K562 (cell line): Measurements from ENCODE around the gene RSPH6A. TPM values are rescaled to one million over a fixed set of nuclear protein-coding genes. Genes with fewer than 3 reads are reported as not detected.

Experiments
- CBFB ChIP-seq: sonication (generic); formaldehyde crosslinking; IDR thresholded peaks from 2 replicates; pipeline ENCODE4 v1.4.0; 2020; ENCODE audit warnings: mild to moderate bottlenecking, missing genetic modification reagents
- CREB1 ChIP-seq, 2 experiments: sonication (generic) in 1 of 2; formaldehyde crosslinking in 1 of 2; IDR thresholded peaks; 2 replicates each; pipeline versions ENCODE4 v1.6.1 to v1.8.0; 2012 to 2022; ENCODE audit warnings: inconsistent platforms in 1 of 2, mild to moderate bottlenecking in 1 of 2, missing genetic modification reagents in 1 of 2, moderate library complexity in 1 of 2
- CREBBP ChIP-seq: IDR thresholded peaks from one replicate; pipeline ENCODE4 v1.6.1; 2012; ENCODE audit warnings: low read depth, mild to moderate bottlenecking, control low read depth, inconsistent platforms, low read length
- HMGN3 ChIP-seq: IDR thresholded peaks from 2 replicates; pipeline ENCODE4 v1.6.1; 2011; ENCODE audit warnings: borderline replicate concordance, low read depth, mild to moderate bottlenecking, mixed read lengths, low read length; ENCODE audit not compliant: insufficient read length; ENCODE audit errors: extremely low read depth
- MAZ ChIP-seq, 2 experiments: fragments of 450-650 bp in 1 of 2; sonication (generic) in 1 of 2; formaldehyde crosslinking; IDR thresholded peaks in 1 of 2; conservative IDR thresholded peaks in 1 of 2; 2 replicates each; pipeline versions ENCODE4 v1.4.0 to v1.5.0; 2020; ENCODE audit warnings: mild to moderate bottlenecking in 1 of 2, missing genetic modification reagents in 1 of 2
- MCM5 ChIP-seq: fragments of 450-650 bp; IDR thresholded peaks from 2 replicates; pipeline ENCODE4 v1.6.1; 2016; ENCODE audit warnings: low read depth
- MYC ChIP-seq, 2 experiments: fragments of 250-450 bp in 1 of 2; sonication (Bioruptor Pico) in 1 of 2; IDR thresholded peaks; 2 replicates each; pipeline versions ENCODE4 v1.5.1 to v1.6.1; 2012 to 2021; ENCODE audit warnings: low read depth in 2 of 2, borderline replicate concordance in 1 of 2, improper control_type of control experiment in 1 of 2, low read length in 1 of 2, mild to moderate bottlenecking in 1 of 2, moderate library complexity in 1 of 2
- NFRKB ChIP-seq: fragments of 450-650 bp; IDR thresholded peaks from 2 replicates; pipeline ENCODE4 v1.6.1; 2016; ENCODE audit warnings: low read depth
- NFYB ChIP-seq: IDR thresholded peaks from 2 replicates; pipeline ENCODE4 v1.6.1; 2011; ENCODE audit warnings: mild to moderate bottlenecking, moderate library complexity; ENCODE audit not compliant: insufficient read length; ENCODE audit errors: extremely low read depth
- SAP30 ChIP-seq: fragments of 200-600 bp; sonication (generic); IDR thresholded peaks from 2 replicates; pipeline ENCODE4 v1.6.1; 2012; ENCODE audit warnings: borderline replicate concordance, low read depth, mild to moderate bottlenecking, moderate library complexity, low read length, control low read depth, inconsistent platforms; ENCODE audit not compliant: insufficient read depth, poor library complexity, severe bottlenecking
- SMARCE1 ChIP-seq: fragments of 450-650 bp; IDR thresholded peaks from 2 replicates; pipeline ENCODE4 v1.7.1; 2016; ENCODE audit warnings: mild to moderate bottlenecking
- TCF7L2 ChIP-seq: fragments of 150-350 bp; IDR thresholded peaks from 2 replicates; pipeline ENCODE4 v1.6.1; 2016; ENCODE audit warnings: low read depth, mild to moderate bottlenecking, low read length, moderate library complexity
- UBTF ChIP-seq, 2 experiments: IDR thresholded peaks; 2 replicates each; pipeline ENCODE4 v1.6.1; 2012; ENCODE audit warnings: improper control_type of control experiment in 2 of 2, low read depth in 2 of 2, low read length in 2 of 2, borderline replicate concordance in 1 of 2
- ZNF165 ChIP-seq: fragments of 250-450 bp; sonication (Bioruptor Pico); IDR thresholded peaks from 2 replicates; pipeline ENCODE4 v1.4.0; 2020; ENCODE audit warnings: borderline replicate concordance
- ZNF75A ChIP-seq: fragments of 450-650 bp; formaldehyde crosslinking; IDR thresholded peaks from 2 replicates; pipeline ENCODE4 v1.4.0; 2020; ENCODE audit warnings: mild to moderate bottlenecking
- polyA plus RNA-seq, 8 experiments: library from polyadenylated mRNA; depleted of rRNA in 4 of 8; stranded (reverse) in 5 of 8; unstranded in 3 of 8; fragments of >200 nt; fragmentation: Nextera tagmentation in 2 of 8; fragmentation: Illumina TruSeq in 1 of 8; extraction: Ambion mirVana in 2 of 8; extraction: Trizol in 1 of 8; gene quantifications; 2 replicates each; pipeline versions ENCODE4 v1.2.1 to v1.2.3, GENCODE V29; 2011 to 2014; ENCODE audit warnings: inconsistent platforms in 1 of 8, missing spikeins in 1 of 8
- total RNA-seq, 7 experiments: library from RNA; depleted of rRNA in 6 of 7; stranded (reverse); fragments of >200 nt in 6 of 7; fragmentation: Illumina TruSeq in 2 of 7; extraction: Trizol in 2 of 7; gene quantifications; 2 replicates each; pipeline versions ENCODE4 v1.2.1 to v1.2.3, GENCODE V29; 2011 to 2021; ENCODE audit warnings: low replicate concordance in 1 of 7
- TF ChIP-seq, protein P1 (sequence below): fragments of 150-350 bp; conservative IDR thresholded peaks from 2 replicates; pipeline ENCODE4 v1.6.1; 2014; ENCODE audit warnings: low read length
- TF ChIP-seq, protein P2 (sequence below), 3 experiments: fragments of 200-800 bp in 1 of 3; fragments of 250-450 bp in 1 of 3; fragments of 450-650 bp in 1 of 3; sonication (Bioruptor Pico) in 1 of 3; sonication (Bioruptor generic) in 1 of 3; formaldehyde crosslinking in 1 of 3; IDR thresholded peaks; 2 replicates each; pipeline versions ENCODE4 v1.6.1 to v1.8.0; 2016 to 2022; ENCODE audit warnings: mild to moderate bottlenecking in 2 of 3, missing genetic modification characterization in 2 of 3, missing compliant biosample characterization in 1 of 3, moderate library complexity in 1 of 3

The RSPH6A gene
- total and polyA plus RNA-seq, 9 of the 15 experiments (the other 6 are each of a cell fraction or from before 2014, with no cell fraction given), result 0.03 to 0.15 (median 0.07) TPM; not detected in 5

DNA sequence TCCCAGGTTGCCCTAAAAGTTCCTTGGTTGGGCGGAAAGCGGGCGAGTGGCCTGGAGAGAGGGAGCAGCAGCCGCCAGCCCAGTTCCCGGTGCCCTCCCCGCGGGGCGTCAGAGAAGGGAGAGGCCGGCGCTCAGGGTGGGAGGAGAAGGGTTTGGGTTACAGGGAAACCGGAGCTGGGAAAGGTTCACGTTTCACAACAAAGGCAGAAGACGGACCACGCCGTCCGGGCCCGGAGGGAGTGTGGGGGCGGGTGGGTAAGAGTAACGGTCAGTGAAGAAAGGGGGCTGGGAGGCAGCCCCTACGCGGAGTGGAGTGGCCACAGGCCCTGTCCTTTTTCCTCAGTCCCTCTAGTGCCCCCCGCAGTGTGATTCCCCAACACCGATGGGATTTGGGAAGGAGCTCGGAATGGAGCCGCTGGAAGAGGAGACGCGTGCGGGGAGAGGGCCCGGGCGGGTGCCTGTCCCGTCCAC is 47.7 kb downstream of the RSPH6A start (continued):
- peak; percentile 24 to 76; a peak in 2 of 4 replicates for TF ChIP-seq UBTF (IDR thresholded peaks at IDR 0.05; ENCODE audit: borderline replicate concordance in 1 of 2, low read depth in 2 of 2, low read length in 2 of 2)
- TF ChIP-seq, protein P1, sequence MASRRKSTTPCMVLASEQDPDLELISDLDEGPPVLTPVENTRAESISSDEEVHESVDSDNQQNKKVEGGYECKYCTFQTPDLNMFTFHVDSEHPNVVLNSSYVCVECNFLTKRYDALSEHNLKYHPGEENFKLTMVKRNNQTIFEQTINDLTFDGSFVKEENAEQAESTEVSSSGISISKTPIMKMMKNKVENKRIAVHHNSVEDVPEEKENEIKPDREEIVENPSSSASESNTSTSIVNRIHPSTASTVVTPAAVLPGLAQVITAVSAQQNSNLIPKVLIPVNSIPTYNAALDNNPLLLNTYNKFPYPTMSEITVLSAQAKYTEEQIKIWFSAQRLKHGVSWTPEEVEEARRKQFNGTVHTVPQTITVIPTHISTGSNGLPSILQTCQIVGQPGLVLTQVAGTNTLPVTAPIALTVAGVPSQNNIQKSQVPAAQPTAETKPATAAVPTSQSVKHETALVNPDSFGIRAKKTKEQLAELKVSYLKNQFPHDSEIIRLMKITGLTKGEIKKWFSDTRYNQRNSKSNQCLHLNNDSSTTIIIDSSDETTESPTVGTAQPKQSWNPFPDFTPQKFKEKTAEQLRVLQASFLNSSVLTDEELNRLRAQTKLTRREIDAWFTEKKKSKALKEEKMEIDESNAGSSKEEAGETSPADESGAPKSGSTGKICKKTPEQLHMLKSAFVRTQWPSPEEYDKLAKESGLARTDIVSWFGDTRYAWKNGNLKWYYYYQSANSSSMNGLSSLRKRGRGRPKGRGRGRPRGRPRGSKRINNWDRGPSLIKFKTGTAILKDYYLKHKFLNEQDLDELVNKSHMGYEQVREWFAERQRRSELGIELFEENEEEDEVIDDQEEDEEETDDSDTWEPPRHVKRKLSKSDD, result no peak
- no peak for TF ChIP-seq MCM5
- peak; percentile 75; the same call in 1 of the 2 replicates for TF ChIP-seq MYC (IDR thresholded peaks at IDR 0.05; ENCODE audit: low read depth, low read length)
- TF ChIP-seq MYC (CRISPR knock-in tag; IDR thresholded peaks at IDR 0.05; ENCODE audit: borderline replicate concordance, low read depth), result no peak
- TF ChIP-seq HMGN3, result peak; percentile 34
- no peak for TF ChIP-seq TCF7L2
- TF ChIP-seq, protein P2, sequence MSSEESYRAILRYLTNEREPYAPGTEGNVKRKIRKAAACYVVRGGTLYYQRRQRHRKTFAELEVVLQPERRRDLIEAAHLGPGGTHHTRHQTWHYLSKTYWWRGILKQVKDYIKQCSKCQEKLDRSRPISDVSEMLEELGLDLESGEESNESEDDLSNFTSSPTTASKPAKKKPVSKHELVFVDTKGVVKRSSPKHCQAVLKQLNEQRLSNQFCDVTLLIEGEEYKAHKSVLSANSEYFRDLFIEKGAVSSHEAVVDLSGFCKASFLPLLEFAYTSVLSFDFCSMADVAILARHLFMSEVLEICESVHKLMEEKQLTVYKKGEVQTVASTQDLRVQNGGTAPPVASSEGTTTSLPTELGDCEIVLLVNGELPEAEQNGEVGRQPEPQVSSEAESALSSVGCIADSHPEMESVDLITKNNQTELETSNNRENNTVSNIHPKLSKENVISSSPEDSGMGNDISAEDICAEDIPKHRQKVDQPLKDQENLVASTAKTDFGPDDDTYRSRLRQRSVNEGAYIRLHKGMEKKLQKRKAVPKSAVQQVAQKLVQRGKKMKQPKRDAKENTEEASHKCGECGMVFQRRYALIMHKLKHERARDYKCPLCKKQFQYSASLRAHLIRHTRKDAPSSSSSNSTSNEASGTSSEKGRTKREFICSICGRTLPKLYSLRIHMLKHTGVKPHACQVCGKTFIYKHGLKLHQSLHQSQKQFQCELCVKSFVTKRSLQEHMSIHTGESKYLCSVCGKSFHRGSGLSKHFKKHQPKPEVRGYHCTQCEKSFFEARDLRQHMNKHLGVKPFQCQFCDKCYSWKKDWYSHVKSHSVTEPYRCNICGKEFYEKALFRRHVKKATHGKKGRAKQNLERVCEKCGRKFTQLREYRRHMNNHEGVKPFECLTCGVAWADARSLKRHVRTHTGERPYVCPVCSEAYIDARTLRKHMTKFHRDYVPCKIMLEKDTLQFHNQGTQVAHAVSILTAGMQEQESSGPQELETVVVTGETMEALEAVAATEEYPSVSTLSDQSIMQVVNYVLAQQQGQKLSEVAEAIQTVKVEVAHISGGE (CRISPR knock-in tag; IDR thresholded peaks at IDR 0.05), result peak in 1 of 3 experiments; percentile 30; a peak in 1 of 6 replicates
- peak in 1 of 2 experiments; percentile 69; a peak in 3 of 4 replicates for TF ChIP-seq MAZ (CRISPR knock-in tag; conservative IDR thresholded peaks at IDR 0.05 in 1 of 2, IDR thresholded peaks at IDR 0.05 in 1 of 2)
- no peak for TF ChIP-seq NFYB
- no peak for TF ChIP-seq ZNF75A (CRISPR knock-in tag)
- no peak for TF ChIP-seq CREBBP
- TF ChIP-seq CREB1 (IDR thresholded peaks at IDR 0.05), result no peak
- peak; percentile 30; the same call in 1 of the 2 replicates for TF ChIP-seq CREB1 (CRISPR knock-in tag; IDR thresholded peaks at IDR 0.05)
- TF ChIP-seq NFRKB, result 0 out of 2 replicates have a peak, but pooled peaks have one; percentile 37
- TF ChIP-seq CBFB (CRISPR knock-in tag), result no peak
- no peak for TF ChIP-seq ZNF165 (CRISPR knock-in tag)
- TF ChIP-seq SMARCE1, result peak; percentile 28; the same call in 1 of the 2 replicates
- peak; percentile 47 for TF ChIP-seq SAP30
